NCI-H1092 (cell line): Measurements from ENCODE around the gene STEAP1B.
"Not testable (repeated sequence)": the region's sequence is repeated elsewhere in the genome, so short reads cannot be mapped to it uniquely, and the experiment has no call there.

Source experiments
- DNase-seq: peaks from one replicate; lab custom pipeline; 2025; lab: John Stamatoyannopoulos, UW

The STEAP1B gene

DNA sequence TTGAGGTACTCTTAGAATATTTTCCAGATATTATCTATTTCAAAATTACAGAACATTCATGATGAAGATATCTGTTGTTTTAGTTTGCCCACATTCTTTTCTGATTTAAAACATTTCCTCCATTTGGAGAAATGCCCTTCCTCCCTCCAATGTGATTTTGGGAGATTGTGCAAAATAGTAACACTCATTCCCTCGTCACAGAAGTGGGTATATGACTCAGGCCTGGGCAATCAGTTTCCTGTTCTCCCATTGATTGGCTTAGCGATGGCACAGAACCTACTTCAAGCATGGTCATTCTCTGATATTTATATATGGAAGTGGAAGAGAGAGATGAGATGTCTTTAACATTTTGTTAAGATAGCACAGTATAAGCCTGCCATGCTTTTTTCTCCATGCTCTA lies 3.1 kb downstream of the STEAP1B start:
- not testable (repeated sequence) for DNase-seq

DNA sequence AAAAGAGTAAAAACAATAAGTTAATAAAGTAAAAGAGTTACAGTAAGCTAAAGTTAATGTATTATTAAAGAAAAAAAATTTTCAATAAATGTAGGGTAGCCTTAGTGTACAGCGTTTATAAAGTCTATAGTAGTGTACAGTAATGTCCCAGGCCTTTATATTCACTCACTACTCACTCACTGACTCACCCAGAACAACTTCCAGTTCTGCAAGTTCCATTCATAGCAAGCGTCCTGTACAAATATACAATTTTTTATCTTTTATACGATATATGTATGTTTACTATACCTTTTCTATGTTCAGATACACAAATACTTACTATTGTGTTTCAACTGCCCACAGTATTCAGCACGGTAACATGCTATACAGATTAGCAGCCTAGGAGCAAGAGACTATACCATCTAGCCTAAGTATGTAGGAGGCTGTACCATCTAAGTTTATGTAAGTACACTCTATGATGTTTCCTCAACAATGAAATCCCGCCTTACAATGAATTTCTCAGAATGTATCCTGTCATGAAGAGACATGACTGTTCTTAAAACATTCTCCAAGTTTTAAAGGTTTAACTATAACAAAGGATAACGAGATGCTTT lies 3.6 kb downstream of the STEAP1B start:
- DNase-seq: not testable (repeated sequence)

DNA sequence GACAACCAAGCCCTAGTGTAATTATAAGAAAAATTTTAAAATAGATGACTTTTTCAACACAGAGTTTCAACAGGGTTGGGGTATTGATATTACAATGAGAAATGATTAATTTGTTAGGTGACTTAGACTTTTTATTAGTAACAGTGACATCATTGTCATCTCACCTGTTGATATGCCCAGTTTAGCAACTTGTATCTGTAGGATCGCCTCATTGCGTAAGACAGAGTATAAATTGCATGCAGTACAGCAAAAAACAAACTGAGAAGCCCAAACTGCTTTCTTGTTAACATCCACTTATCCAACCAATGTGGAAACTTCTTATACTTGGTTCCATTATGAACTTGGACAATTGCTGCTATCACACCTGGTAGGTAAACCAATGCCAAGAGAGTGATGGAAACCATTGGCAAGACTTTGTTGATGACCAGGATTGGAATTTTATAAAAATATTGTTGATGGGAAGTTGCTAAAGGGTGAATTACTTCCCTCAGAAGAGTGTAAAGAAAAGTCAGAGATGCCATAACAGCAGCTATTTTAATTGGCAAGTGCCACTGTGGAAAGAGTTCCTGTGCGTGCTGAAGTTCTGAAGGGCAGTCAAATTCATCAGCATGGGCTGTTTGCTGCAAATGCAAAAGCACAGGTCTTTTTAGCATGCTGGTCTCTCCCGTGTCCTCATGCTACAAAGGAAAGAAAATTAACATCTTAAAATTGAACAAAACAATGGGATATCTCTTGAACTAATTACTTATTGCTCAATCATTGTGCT lies 6.6 kb downstream of the STEAP1B start:
- not testable (repeated sequence) for DNase-seq

DNA sequence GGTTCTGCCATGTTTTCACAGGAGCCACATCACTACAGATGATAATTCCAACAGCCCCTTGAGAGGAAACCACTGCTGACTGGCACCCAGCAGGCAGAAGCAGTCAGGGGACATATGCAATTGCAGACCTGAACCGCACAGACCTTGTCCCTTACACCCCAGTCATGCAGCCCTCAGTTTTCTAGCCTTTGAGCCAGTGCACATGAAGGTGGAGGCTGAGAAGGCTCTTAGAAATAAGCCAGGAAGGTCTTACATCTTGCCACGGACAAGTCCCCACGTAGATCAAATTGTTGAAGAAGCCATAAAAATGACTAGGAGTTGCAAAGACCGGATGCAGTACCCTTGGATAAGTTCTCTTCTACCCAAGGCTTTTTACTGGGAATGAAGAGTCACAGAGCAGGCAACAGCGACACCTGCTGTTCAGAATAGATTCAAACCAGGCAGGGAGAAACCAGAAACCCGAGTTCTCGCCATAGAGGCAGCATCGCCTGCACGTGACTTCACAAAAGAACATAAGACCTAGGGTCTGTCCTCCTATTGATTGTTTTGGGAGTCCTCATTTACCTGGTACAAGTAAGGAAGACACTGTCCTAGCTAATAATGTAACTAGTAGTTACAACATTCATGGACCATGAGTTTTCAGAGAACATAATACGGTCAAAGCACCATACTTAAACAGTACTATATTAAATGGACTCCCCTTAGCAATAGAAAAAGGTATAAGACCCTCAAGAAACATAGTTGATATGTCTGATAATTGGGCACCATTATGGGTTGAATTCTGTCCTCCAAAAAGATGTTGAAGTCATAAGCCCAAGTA lies 11.1 kb downstream of the STEAP1B start:
- peak; percentile 83 for DNase-seq

DNA sequence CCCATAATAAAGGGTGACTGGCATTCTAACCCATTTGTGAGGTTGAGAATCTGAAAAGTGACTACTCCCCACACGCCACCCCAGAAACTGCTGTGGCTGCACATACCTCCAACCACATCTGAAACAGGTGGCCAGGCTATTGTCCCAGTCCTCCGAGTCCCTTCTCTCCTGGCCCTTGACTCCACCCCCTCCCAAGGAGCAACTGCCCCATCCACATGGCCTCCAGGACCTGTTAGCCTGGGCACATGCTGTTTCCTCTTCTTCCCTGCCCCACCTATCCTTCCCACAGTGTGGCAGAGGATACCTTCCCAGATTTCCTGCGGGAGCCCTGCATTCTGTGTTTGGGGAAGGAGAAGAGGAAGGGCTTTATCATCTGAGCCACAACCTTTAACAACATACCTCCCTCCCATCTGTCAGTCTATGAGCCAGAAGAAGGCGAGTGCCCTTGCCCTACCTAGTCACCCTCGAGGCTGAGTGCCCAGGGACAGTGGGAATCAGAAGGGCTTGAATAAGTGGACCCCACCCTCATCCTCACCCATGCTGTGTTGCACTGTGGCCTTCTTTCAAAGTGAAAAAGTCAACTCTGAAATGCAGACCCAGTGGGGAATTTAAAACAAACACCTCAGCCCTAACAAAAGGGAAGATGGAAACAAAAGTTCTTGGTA lies 11.9 kb downstream of the STEAP1B start:
- DNase-seq: no peak

DNA sequence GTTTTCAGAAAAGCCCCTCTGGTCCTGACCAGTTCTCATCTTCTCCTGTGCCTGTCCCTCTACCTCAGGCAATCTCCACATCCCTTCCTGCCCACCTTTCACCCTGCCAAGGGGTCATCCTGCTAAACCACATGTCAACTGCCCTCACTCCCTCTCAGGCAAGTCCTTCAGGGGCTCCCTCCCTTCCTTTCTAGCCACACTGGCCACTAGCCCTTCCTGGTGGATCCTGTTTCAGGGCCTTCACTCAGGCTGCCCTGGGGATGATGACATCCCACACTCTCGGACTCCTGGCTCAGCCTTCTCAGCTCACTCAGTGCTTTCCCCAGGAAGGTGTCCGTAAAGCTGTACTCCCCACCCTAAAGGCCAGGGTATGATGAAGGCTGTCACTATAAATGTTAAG lies 13.4 kb downstream of the STEAP1B start:
- no peak for DNase-seq

DNA sequence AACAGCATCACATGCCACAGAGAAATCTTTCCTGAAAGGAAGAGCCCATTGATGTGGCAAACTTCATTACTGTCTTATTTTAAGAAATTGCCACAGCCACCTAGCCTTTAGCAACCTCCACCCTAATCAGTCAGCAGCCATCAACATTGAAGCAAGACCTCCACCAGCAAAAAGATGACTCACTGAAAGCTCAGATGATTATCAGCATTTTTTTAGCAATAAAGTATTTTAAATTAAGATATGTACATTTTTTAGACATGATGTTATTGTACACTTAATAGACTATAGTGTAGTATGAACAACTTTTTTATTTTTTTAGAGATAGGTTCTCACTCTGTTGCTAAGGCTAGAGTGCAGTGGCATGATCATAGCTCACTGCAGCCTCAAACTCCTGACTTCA lies 14.8 kb downstream of the STEAP1B start:
- no peak for DNase-seq

DNA sequence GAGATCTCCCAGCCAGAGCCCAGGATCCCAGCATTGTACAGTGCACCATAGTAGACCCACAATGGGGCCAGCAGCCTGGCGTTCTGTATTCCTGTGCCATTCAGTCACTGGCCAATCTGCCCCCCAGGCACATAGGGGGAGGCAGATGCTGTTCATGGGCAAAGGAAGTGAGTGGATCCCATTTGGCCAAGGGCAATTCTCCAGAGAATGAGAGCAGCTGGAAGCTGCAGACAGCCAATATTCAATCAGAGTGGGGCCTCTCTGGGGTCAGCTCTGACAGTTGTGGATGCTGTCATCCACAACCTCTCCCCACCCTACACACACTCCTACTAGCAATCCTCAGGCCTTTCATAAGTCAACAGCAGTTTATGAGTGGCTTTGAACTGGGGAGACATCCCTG lies 17.5 kb downstream of the STEAP1B start:
- DNase-seq: no peak

DNA sequence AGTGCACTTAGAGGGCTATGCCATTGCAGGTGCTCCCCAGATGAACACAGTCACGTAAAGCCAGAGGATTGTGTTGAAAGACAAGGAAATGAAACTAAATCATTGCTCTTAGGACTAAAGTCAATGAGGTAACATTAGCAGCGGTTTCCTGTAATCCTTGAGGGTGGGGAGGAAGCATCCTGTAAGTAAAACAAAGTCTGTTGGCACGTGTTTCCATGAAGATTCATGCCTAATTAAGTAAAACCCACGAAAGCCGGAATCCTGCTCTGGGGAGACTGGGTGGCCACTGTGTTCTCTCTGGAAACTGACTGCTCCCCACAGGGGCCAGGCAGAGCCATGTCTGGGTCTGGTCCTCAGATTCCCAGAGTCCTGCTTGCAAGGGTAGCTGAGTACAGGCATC lies 18.3 kb downstream of the STEAP1B start:
- no peak for DNase-seq

DNA sequence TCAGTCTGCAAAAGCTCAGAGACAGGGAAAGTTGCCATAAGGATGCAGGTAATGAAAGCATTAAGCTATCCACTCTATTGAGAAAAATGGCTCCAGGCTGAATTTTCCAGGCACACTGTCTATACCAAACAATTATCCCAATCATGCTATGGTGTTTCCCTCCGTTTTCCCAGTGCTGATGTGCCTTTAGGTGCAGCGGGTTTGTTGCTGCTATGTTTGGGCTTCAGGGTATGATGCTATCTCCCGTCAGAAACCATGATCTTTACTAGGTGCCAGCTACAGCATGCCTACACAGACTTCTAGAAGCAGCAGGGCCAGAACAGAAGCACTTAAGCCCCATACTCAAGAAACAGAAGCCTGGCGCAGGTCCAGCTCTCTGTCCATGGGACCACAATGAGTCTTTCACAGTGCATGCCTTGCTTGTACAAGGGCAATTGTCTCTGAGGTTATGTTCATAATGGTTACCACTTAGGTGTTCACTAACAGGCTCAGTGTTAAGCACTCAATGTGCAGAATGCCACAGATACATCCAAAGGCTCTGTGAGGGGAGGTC lies 19.4 kb downstream of the STEAP1B start:
- no peak for DNase-seq

DNA sequence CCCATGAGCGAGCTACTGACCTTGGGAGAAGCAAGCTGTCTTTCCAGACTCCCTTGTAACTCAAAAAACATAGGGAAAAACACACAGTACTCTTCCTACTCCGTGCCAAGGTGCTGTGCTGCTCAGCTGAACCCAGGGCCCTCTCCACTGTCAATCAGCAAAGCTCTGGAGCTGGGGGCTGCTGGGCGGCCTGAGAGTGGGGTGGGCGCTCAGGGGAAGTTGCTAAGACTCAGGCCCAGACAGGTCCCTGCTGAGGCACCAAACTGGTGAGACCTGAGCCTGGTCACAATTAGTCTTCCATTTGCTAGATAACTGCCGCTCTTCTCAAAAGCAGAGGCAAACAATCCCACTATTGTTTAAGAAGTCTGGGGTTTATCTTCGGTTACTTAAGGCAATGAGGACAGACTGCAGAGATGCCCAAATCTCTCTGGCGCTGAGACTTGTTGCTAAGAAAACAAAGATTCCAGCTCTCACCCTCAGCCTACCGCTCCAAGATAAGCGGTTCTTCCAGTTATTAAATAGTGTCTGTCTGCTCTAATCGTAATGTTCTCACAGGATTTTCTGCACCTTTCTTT lies 22.0 kb downstream of the STEAP1B start:
- DNase-seq: no peak

DNA sequence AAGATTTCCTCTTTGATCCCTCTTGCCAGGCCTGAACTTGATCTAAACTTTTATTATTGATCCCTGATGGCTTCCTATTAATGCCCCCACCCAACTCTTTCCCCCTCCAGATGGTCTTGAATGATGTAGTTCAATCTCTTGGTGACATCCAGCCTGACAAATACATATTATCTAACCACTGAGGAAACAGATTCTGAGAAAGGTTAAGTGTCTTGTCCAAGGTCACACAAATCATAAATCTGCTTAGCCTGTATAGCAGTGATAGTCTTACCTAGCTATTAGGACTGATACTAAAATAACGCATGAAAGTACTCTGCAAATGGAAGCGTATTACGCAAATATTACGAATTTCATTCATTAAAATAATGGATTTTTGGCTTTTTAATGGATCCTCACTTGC lies 22.7 kb downstream of the STEAP1B start:
- DNase-seq: no peak

DNA sequence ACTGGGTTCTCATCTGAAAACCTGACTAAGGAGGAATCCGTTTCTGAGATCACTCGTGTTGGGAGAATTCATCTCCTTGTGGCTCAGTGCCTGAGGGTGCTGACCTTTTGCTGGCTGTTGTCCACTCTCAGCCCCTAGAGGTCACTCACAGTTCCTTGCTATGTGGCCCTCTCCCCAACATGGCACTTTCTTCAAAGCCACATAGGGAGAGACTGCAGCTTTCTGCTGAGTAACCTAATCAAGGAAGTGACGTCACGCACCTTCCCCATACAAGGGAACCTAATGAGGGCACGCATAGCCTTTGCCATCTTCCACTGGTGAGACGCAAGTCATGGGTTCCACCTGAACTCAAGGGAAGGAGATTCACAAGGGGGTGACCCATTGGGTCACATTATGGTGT lies 23.2 kb downstream of the STEAP1B start:
- no peak for DNase-seq

DNA sequence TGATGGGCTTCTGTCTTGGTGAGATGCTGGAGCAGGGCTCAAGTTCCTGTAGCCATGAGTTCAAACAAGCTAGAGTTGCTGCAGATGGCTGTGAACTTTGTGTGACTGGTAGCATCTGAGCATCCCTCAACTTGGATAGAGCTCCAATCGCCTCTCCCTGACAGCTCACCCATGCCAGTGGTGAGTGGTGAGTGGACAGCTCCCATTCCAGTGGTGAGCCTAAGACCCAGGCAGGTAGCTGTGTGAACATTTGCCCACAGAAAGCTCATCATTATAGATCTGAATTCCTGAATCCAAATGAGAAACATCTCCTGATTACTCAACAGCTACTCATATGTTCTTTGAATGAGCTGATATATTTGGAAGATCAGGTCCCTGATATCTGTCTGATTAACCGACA lies 25.3 kb downstream of the STEAP1B start:
- no peak for DNase-seq

DNA sequence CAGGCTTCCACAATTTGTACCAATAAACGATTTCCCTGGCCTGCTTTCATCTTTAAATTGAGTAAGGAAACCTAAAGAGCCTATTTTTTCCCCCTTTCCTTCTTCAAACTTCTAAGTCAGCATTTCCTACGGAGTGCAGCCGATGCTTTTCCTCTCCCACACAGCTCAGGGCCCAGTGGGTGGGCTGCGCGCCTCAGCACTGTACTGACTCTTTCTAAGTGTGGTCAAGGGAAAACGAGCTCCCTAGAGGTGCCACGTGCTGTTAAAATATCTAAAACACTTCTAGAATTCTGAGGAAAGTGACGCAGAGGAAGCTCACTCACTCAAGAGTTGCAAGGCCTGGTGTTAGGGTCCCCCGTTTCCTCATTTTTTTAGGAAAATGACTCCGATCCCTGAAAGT lies 29.0 kb downstream of the STEAP1B start:
- no peak for DNase-seq

DNA sequence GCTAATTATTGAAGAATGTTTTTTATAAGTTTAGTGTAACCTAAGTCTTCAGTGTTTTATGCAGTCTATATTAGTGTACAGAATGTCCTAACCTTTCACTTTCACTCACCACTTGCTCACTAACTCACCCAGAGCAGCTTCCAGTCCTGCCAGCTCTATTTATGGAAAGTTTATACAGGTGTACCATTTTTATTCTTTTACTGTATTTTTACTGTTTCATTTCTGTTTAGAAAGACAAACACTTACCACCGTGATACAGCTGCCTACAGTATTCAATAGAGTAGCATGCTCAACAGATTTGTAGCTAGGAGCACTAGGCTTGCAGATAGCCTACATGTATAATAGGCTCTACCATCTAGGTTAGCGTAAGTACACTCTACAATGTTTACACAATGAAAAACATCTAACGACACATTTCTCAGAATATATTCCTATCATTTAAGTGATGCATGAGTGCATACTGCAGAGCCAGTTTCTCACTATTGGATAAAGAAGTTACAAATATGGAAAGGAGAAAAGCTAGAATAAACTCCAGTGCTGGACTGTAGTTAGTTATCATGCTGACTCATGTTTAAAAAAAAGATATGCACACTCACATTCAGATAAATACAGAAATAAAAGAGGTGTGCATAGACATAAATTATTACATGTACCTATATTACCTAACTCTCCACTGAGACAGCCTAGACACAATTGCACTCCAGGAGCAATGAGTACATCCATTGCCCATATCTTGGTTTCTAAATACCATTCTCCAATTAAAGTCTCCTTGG lies 30.4 kb downstream of the STEAP1B start:
- peak; percentile 66 for DNase-seq

DNA sequence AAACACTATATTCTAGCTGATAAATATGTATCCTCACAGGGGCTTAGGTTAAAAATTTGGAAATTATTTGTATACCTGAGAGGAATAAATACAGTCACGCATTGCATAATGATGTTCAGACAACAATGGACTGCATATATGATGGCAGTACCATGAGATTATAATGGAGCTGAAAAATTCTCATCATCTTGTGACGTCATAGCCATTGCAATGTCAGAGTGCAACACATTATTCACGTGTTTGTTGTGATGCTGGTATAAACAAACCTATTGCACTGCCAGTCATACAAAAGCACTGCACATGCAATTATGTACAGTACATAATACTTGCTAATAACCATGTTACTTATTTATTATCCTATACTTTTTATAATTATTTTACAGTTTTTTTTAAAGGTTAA lies 31.4 kb downstream of the STEAP1B start:
- DNase-seq: no peak

DNA sequence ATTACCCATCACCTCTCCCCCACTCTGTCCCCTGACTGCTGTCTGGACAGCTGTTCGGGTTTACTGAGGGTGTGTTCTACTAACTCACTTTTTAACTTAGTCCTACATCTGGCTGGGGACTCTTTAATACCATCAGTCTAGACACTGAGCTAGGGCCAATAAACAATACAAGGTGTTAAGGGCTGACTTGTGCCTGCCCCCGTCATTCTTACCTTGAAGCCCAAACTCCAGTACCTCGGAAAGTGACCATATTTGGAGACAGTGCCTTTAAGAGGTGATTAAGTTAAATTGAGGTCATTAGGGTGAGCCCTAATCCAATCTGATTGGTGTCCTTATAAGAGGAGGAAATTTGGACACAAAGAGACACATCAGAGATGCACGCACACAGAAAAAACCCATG lies 35.7 kb downstream of the STEAP1B start:
- no peak for DNase-seq

DNA sequence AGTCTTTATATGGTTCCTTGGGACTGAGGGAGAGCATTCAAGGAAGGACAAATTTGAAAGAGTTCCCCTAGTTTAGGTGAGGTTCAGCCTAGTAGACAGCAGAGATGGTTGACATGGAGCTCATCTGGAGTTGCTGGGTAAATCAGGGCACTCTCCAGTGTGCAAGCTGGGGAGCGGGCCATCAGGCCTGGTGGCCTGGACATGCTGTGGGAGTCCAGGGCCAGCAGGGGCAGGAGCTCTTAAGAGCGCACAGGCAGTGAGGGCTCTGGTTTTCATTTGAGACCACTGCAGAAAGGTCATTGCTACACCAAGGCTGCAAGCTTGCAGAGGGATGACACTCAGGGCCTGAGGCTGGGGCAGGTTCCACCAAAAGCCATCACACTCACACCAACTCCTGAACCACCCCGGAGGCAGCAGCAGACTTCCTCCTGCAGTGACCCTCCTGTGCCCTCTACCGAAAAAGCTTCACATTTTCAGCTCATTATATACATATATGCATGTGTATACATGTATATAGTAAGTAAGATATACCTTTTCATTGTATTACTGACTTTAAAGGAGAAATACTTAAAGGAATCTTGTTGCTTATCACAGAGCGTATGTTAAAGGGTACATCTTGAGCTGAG lies 39.5 kb downstream of the STEAP1B start:
- no peak for DNase-seq

DNA sequence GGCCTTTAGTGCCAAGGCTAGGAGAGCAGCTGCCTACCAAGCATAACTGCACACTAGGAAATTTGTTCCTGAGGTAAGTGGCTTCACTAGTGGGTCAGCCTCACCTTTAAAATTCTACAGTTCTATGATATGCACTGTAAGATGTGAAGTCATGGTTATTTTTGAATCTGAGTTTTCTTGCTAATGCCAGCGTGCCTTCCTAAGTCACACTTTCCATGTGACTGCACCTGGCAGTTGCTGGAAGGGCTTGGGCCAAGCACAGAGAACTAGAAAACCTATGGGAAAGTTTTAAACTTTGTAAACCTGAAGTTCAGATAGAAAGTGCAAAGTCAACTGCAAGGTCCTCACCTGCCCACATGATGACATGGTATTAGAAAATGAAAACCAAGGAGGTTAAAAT lies 42.5 kb downstream of the STEAP1B start:
- DNase-seq: no peak

DNA sequence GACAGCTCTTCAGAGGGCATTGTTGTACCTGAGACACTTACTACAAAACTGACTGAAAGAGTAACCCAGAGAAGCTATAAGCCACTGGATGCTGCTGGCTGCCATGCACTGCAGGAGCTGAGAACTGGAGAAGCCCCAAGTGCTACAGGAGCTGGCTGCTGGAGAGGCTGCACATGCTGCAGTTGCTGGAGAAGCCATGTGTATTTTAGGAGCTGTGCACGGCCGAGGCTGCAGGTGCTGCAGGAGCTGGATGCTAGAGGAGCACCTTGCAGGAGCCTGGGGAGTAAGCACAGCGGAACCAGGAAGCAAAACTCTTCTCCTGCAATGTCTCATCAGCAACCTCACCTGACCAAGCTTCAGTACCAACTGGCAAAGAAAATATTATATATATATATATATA lies 45.5 kb downstream of the STEAP1B start:
- DNase-seq: no peak
